ENCODE data around the gene MPP4.

DNA sequence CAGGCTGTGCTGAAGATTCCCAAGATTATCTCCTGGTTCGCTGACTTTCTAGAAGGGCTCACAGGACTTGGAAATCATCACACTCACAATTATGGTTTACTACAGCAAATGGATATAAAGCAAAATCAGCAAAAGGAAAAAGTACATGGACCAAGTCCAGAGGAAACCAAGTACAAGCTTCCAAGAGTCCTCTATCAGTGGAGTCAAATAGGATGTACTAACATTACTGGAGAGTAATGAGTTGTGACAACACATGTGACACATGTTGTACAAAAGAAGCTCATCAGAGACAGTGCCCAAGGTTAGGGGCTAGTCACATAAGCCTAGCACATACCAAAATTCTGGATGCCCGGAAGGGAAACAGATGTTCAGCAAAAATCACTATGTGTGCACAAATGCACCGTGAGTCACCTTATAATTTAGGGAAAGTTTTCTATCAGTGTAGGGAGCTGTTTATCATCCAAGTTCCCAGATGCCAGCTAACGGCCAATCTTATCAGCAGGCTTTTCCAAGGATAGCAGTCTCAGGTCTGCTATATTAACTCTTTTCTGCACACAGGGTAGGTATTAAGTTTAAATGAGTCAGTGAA lies 64.7 kb downstream of the MPP4 start:
- TF ChIP-seq CTCF (IDR thresholded peaks at IDR 0.05; ENCODE audit: borderline replicate concordance, extremely low read depth, low read length, poor library complexity, severe bottlenecking) (no peak), EZH2 (IDR thresholded peaks at IDR 0.05; ENCODE audit: borderline replicate concordance, low read depth, low read length, severe bottlenecking) (no peak)

All from DND-41 (cell line).